Measurements from ENCODE around the gene STUB1.

STUB1 gene

GRCh38 chr16:725463-726187 lies 45.4 kb downstream of the STUB1 start:
- no peak for DNase-seq (ENCODE audit: low read depth)

GRCh38 chr16:726188-726437 lies 45.9 kb downstream of the STUB1 start:
- no peak for DNase-seq (ENCODE audit: low read depth)

GRCh38 chr16:726438-727290 lies 46.5 kb downstream of the STUB1 start, which contains the start of the genes CCDC78 and HAGHL:
TSS of gene CCDC78 (minus strand) at chr16:726443. CDS start at chr16:726367, 76 bp downstream.
TSS of gene HAGHL (plus strand) at chr16:727106. CDS start at chr16:727510, 404 bp downstream.
- DNase-seq (ENCODE audit: low read depth), result no peak

- no peak for DNase-seq (ENCODE audit: low read depth)
These were observed 47.2 kb downstream of the STUB1 start for GRCh38 chr16:727291-727977.

- DNase-seq (ENCODE audit: low read depth), result no peak
These were observed 48.1 kb downstream of the STUB1 start for GRCh38 chr16:728131-728889.

GRCh38 chr16:728890-729744 lies 48.9 kb downstream of the STUB1 start:
- DNase-seq (ENCODE audit: low read depth), result no peak

GRCh38 chr16:729768-730665 lies 49.8 kb downstream of the STUB1 start:
- no peak for DNase-seq (ENCODE audit: low read depth)

- no peak for DNase-seq (ENCODE audit: low read depth)
These were observed 50.7 kb downstream of the STUB1 start for GRCh38 chr16:730666-731509.

- DNase-seq (ENCODE audit: low read depth), result no peak
These were observed 52.1 kb downstream of the STUB1 start for GRCh38 chr16:732332-732731.

All from GM04504 (cell line).